Measurements from ENCODE around the gene FAM228A. TPM values are rescaled to one million over a fixed set of nuclear protein-coding genes. Genes with fewer than 3 reads are reported as not detected.

The FAM228A gene
- total RNA-seq, 6 donors from 2014 or later = 0.17 to 3.1 (median 1.6) TPM

GRCh38 chr2:24214880-24215279 is 40.0 kb downstream of the FAM228A start:
- ATAC-seq (ENCODE audit: low FRiP score in 2 of 2) (no peak), DNase-seq (no peak)
- Histone ChIP-seq H3K4me3 (no peak overlapping the region), H3K36me3 (peaks cover 31 to 99% (median 70%) of the 10 kb centered on the region in 4 donors), H3K4me1 (no peaks in the 10 kb centered on the region), H3K27ac (no peak overlapping the region), H3K9me3 (no peaks in the 10 kb centered on the region), H3K27me3 (no peaks in the 10 kb centered on the region)
- TF ChIP-seq POLR2AphosphoS5 (IDR thresholded peaks at IDR 0.05) = no peak
- no peak for TF ChIP-seq EP300 (IDR thresholded peaks at IDR 0.05)
- 91 to 92% methylated on average over 3 of the region's 3 CpGs for WGBS, 2 donors

- H3K4me3 ChIP-seq = no peak overlapping the region
- H3K9me3 ChIP-seq = no peaks in the 10 kb centered on the region
- H3K27ac ChIP-seq = no peak overlapping the region
- 91 to 92% methylated on average over 20 of the region's 20 CpGs for WGBS, 2 donors
- DNase-seq = no peak
- TF ChIP-seq EP300 (IDR thresholded peaks at IDR 0.05) (no peak), POLR2AphosphoS5 (IDR thresholded peaks at IDR 0.05) (no peak), CTCF (IDR thresholded peaks at IDR 0.05) (no peak), POLR2A (IDR thresholded peaks at IDR 0.05) (no peak)
- no peak for ATAC-seq (ENCODE audit: low FRiP score in 2 of 2)
- H3K4me1 ChIP-seq = no peaks in the 10 kb centered on the region
- H3K27me3 ChIP-seq = no peaks in the 10 kb centered on the region
- H3K36me3 ChIP-seq = peaks cover 6 to 63% (median 48%) of the 10 kb centered on the region in 4 donors
These were observed 45.9 kb downstream of the FAM228A start for GRCh38 chr2:24220554-24221291.

GRCh38 chr2:24221343-24222050 is 46.6 kb downstream of the FAM228A start:
- no peak overlapping the region for H3K27ac ChIP-seq
- H3K4me3 ChIP-seq = no peak overlapping the region
- WGBS, 2 donors = 88 to 92% methylated on average over 6 of the region's 6 CpGs
- TF ChIP-seq EP300 (IDR thresholded peaks at IDR 0.05) = no peak
- no peak for TF ChIP-seq POLR2AphosphoS5 (IDR thresholded peaks at IDR 0.05)
- no peak for TF ChIP-seq POLR2A (IDR thresholded peaks at IDR 0.05)
- no peak for TF ChIP-seq CTCF (IDR thresholded peaks at IDR 0.05)
- no peaks in the 10 kb centered on the region for H3K4me1 ChIP-seq
- DNase-seq = no peak
- no peaks in the 10 kb centered on the region for H3K9me3 ChIP-seq
- H3K36me3 ChIP-seq = peaks cover 0 to 63% (median 41%) of the 10 kb centered on the region in 4 donors
- no peaks in the 10 kb centered on the region for H3K27me3 ChIP-seq
- ATAC-seq (ENCODE audit: low FRiP score in 2 of 2) = no peak

GRCh38 chr2:24222946-24223345 is 48.1 kb downstream of the FAM228A start:
- TF ChIP-seq POLR2AphosphoS5 (IDR thresholded peaks at IDR 0.05) (no peak), CTCF (IDR thresholded peaks at IDR 0.05) (no peak)
- peaks cover 0 to 51% (median 30%) of the 10 kb centered on the region in 4 donors for H3K36me3 ChIP-seq

GRCh38 chr2:24225499-24226242 is 50.8 kb downstream of the FAM228A start:
- peaks cover 0 to 24% (median 11%) of the 10 kb centered on the region in 4 donors for H3K36me3 ChIP-seq
- no peaks in the 10 kb centered on the region for H3K9me3 ChIP-seq
- no peaks in the 10 kb centered on the region for H3K4me1 ChIP-seq
- ATAC-seq (ENCODE audit: low FRiP score in 2 of 2) (no peak), DNase-seq (no peak)
- H3K4me3 ChIP-seq = no peak overlapping the region
- TF ChIP-seq CTCF (IDR thresholded peaks at IDR 0.05) (no peak), POLR2A (IDR thresholded peaks at IDR 0.05) (no peak), POLR2AphosphoS5 (IDR thresholded peaks at IDR 0.05) (no peak), EP300 (IDR thresholded peaks at IDR 0.05) (no peak)
- H3K27me3 ChIP-seq = no peaks in the 10 kb centered on the region
- H3K27ac ChIP-seq = no peak overlapping the region
- WGBS, 2 donors = 92 to 94% methylated on average over 9 of the region's 9 CpGs

More at GRCh38 chr2:24222946-24223345, 48.1 kb downstream of the FAM228A start:
- DNase-seq = no peak
- no peak for ATAC-seq (ENCODE audit: low FRiP score in 2 of 2)
- Histone ChIP-seq H3K4me1 (no peaks in the 10 kb centered on the region), H3K27me3 (no peaks in the 10 kb centered on the region), H3K4me3 (no peak overlapping the region), H3K27ac (no peak overlapping the region), H3K9me3 (no peaks in the 10 kb centered on the region)
- WGBS, 2 donors = 77 to 78% methylated on average over 6 of the region's 6 CpGs
